GM19238 (cell line): Measurements from ENCODE around the gene PEX19.
"Not testable (repeated sequence)": the region's sequence is repeated elsewhere in the genome, so short reads cannot be mapped to it uniquely, and the experiment has no call there.

Source experiments
- DNase-seq: peaks from one replicate; pipeline ENCODE4 v3.0.0; 2011; ENCODE audit warnings: low spot score; ENCODE audit not compliant: insufficient read length

PEX19 gene, protein sequence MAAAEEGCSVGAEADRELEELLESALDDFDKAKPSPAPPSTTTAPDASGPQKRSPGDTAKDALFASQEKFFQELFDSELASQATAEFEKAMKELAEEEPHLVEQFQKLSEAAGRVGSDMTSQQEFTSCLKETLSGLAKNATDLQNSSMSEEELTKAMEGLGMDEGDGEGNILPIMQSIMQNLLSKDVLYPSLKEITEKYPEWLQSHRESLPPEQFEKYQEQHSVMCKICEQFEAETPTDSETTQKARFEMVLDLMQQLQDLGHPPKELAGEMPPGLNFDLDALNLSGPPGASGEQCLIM

DNA sequence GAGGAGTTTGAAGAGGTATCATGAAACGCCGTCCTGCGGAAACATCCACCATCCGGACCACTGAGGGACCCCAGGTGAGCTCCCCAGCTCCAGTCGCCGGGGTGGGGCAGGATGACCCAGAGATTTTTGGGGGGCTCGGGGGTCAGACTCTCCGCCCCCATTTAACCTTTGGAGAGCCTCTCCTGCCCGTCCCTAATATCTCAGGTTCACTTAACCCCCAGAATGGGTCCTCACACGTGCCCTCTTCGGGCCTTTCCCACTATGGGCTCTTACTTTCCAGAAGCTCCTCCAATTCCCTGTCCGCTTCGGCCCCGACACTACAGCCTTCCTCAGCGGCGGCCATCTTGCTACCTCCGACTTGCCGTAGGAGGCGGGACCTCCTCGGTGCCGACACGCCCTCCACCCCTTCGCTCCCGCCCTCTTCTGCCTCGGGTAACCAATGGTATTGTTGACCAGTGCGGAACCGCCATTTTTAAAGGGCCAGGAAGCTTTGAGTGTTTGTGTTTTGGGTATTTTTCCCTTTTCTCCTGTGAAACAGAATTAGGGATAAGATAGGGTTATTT lies at the start of gene PEX19:
TSS of gene PEX19 (minus strand) at position 352 of the 563 bp plus-strand sequence. CDS start at position 343, 9 bp downstream.
- peak; percentile 89 for DNase-seq

DNA sequence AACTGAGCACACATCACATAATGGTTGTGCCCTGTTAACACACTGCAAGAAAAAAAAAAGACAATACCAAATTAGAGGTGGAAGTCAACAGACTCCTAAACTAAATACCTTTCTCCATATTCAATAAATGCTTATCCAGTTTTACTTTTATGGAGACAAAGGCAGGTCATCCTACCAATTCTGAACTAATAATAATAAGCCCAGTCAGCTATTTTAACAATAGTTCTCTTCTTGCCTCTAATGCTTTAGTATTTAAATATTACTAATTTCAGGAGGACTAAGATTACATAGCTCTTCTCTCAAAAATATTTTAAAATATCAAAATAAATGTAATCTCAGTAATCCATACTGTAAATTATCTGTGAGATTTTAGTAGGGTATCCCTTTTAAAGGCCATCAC lies 47.6 kb upstream of the PEX19 start:
- DNase-seq, result no peak

DNA sequence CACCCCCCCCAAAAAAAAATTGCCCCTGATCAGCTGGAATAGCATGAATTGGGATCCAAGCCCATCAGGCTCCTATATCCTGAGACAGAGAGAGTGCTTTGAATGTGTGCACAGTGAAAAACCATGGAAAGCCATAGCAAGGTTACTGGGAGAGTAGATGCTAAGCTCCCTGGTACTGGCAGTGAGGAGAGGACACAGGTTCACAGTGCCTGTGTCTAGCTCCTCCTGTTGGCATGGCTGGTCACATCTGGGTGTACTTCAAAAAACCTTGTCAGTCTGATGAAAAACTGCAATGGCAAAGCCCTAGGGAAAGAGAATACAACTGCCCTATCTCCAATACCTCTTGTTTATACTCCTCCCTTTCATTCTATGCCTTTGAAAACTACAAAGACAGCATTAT lies 45.2 kb upstream of the PEX19 start:
- no peak for DNase-seq

DNA sequence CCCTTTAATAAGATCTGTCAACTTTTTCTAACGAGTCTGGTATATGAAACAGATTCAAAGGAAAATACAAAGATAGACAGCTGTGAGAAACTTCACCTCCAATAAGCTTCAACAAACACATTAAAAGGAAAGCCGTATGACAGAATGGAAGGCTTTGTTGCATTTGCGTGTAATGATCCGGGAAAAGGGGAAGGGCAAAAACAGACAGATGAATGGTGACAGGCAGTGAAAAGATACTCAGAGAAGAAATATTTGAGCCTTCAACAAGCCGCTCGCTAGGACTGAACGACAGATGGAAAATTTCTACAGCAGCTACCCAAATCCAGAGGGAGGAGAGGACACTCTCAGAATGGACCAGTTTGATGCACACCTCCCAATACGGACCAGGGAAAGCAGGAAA lies 43.3 kb upstream of the PEX19 start:
- no peak for DNase-seq

DNA sequence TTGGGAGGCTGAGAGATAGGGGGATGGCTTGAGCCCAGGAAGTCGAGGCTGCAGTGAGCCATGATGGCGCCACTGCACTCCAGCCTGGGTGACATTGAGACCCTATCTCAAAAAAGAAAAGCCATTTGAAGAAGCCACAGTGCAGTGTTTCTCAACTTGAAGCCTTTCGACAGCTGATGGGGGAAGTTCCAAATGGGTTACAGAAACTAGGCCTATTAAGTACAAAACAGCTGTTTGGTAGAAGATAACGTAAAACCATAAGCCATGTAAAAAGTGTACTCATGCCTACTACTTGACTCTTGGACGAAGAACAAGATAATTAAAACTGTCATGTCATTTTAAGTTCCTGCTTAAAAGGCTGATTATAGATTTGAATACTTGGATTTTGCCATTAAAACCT lies 41.5 kb upstream of the PEX19 start:
- DNase-seq, result no peak

DNA sequence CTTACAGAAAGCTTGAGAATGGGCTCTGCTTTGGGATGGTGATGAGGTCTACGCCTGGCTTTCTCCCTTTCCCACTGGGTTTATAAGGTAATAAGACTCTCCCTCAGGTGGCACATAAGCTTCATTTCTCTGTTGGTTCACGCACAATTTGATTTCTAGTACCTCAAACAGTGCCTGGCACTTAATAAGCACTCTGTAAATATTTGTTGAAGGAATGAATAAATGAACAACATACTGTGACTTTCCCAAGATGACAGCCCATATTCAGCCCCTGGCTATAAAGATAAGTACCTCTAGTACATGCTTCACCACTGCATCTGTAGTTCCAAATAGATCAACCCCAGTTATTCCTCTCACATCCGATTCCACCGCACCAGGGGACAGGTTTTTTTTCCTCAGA lies 40.3 kb upstream of the PEX19 start:
- no peak for DNase-seq

DNA sequence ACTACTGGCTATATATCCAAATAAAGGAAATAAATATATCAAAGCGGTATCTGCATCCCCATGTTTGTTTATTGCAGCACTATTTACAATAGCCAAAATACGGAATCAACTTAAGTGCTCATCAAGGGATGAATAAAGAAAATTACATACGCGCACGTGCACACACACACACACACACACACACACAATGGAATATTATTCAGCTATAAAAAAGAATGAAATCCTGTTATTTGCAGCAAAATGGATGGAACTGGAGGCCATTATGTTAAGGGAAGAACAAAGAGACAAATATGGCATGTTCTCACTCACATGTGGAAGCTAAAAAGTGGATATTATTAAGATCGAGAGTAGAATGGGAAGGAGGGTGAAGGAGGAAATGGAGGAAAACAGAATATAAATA lies 37.9 kb upstream of the PEX19 start:
- DNase-seq, result no peak

DNA sequence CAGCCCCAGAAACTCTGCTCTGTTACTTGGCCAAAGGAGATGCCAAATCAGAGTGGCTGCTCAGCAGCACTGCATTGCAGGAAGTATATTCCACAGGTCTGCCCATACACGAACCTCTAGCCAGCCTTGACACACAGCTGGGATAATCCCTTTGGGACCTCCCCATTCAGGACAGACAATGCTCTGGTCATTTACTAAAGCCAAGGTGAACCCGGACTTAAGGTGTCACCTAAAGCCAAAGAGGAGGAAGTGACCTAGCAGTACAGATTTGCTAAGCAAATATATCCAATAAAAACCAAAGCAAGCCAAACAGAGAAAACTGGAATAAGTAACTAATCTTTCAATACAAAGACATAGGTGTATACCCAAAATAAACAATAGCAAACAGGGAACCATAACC lies 30.4 kb upstream of the PEX19 start:
- no peak for DNase-seq

DNA sequence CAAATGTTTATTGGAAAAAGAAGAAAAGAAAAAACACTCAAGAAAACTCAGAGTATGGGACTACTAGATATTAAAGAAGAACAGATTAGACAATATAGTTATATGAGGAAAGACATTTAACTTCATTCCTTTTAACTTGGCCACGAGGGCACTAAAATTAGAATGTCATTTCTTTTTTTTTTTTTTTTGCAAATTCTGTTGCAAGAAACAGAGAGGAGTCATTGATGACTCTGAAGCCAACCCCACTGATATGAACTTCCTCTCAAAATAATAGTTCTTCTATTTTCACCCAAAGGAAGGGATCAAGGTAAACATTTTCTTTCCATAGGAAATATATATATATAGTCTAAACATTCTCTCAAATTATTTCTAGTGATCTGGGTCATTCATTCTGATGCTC lies 24.6 kb upstream of the PEX19 start:
- DNase-seq, result no peak

DNA sequence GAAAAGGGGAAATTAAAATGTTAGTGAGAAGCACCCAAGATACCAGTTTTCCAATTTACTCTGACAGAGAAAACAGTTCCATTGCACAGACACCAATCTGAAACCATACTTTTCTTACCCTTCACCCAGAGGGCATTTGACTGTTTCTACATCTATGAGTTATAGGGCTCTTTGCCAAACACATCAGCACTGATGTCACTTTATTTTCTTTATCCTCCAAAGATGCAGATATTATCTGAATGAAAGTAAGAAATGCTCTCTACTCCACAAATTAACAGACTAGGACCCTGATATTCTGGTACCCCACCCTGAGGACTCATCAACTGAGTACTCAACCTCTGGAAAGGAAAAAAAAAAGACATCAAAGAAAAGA lies 24.2 kb upstream of the PEX19 start:
- DNase-seq, result no peak

DNA sequence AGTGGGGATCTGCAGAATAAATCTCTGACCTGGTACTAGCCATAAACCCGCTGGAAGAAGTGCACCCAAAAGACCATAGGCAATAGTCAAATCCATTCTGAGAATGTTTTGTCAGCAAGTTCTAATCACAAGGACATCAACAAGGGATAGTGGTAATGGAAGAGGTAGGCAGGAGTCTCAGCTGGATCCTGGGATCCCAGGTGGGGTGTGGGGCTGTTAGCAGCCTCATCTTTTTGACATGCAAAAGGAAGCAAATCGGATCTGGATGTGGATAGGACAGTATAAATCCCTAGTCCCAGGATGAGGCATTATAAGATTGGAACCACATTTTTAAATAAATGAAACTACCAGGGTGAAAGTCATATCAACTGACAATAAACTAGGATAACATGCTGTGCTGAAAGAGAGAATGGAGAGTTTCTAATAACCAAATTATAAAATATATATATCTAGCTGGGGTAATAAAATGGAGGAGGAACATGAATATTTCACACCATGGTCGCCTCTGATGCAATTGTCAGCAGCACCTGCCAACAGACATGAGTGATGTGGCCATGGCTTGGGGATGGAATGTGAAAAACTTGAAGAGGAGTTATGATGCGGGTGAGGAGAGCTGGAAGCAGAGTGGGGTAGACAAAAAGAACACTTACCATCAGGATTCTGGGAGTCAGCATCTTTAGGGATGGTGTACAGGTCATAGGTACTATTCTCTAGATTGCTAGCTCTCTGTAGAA lies 23.7 kb upstream of the PEX19 start:
- no peak for DNase-seq

DNA sequence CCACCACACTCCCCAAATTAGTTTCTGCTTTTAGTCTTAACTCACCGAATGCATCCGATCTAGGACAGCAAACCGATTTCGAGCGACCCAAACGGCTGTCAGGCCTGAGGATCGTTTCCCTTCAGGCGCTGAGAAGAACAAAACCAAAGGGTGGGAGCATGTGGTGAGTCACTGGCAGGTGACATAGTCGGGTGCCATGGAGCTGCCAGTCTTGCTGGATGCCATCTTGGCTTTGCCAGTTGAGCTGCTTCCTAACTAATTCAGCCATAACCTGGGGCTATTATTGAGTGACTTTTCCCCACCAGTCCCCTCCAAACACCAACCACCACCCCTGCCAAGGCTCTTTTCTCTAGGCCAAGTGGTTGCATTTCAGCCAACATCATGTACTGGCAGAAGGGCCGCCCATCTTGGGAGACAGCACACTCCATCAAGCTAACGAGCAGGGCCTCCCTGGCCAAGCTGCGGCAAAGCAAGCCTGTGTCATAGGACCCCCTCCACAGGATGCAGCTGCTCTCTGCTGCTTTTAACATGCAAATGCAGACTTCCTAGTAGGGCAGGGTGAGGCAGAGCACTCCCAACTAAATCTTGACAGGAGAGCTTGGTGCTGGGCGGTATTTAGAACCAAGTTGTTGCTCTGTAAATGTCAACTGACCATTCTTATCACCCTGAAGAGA lies 22.3 kb upstream of the PEX19 start:
- no peak for DNase-seq

DNA sequence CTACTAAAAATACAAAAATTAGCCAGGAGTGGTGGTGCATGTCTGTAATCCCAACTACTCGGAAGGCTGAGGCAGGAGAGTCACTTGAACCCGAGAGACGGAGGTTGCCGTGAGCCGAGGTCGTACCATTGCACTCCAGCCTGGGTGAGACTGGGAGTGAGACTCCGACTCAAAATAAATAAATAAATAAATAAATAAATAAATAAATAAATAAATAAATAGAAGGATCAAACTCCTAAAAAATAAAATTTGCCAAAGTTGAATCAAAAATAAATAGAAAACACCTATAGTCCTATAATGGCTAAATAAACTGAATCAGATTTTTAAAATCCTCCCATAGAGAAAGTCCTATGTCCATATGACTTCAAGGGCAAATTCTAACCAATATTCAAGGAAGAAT lies 15.2 kb upstream of the PEX19 start:
- DNase-seq, result no peak

DNA sequence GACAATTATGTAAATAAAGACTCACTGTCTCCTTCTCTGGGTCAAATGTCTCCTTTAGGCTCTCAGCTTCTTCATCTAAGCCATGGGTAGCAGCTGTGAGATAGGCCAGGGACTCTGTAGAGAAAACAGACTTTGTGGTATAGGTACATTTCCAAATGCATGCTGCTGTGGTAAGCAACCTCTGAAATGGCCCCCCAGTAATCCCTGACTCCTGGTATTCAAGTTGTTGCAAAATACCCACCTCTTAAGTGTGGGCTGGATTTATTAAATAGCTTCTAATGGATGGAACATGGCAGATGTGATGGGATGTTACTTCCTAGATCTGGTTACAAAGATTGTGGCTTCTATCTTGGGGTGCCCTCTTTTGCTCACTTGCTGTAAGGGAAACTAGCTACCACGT lies 11.1 kb upstream of the PEX19 start:
- no peak for DNase-seq

DNA sequence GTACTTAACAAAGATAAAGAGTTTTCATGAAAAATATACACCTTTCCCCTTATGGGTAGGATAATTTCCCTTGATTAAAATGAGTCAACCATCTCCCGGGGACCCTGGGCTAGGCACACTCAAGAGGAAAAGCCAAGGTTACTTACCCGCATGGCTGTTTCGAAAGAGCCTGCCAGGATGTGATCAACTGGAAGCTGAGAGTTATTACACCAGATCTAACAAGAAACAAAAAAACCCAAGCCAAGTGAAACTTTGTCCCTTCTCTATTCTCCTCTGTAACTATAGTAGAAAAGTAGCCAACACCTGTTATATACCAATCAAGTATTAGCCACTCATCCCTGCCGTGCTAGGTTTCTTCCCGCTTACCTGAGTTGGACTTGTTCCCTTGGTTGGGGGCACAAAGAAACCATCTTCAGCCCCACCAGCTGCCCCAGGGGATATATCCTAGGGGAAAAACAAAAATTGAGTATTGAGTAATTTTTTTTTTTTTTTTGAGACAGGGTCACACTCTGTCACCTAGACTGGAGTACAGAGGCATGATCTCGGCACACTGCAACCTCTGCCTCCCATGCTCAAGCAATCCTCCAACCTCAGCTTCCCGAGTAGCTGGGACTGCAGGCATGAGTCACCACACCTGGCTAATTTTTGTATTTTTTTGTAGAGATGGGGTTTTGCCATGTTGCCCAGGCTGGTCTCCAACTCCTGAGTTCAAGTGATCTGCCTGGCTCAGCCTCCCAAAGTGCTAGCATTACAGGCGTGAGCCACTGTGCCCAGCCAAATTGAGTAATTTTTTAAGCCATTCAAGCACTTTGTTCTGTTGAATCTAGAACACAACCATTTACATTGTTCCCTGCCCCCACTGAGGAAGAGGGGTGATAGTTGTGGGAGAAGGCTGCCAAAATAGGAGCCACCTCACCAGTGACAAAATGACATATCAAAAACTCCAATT lies 8.4 kb upstream of the PEX19 start:
- DNase-seq, result no peak

DNA sequence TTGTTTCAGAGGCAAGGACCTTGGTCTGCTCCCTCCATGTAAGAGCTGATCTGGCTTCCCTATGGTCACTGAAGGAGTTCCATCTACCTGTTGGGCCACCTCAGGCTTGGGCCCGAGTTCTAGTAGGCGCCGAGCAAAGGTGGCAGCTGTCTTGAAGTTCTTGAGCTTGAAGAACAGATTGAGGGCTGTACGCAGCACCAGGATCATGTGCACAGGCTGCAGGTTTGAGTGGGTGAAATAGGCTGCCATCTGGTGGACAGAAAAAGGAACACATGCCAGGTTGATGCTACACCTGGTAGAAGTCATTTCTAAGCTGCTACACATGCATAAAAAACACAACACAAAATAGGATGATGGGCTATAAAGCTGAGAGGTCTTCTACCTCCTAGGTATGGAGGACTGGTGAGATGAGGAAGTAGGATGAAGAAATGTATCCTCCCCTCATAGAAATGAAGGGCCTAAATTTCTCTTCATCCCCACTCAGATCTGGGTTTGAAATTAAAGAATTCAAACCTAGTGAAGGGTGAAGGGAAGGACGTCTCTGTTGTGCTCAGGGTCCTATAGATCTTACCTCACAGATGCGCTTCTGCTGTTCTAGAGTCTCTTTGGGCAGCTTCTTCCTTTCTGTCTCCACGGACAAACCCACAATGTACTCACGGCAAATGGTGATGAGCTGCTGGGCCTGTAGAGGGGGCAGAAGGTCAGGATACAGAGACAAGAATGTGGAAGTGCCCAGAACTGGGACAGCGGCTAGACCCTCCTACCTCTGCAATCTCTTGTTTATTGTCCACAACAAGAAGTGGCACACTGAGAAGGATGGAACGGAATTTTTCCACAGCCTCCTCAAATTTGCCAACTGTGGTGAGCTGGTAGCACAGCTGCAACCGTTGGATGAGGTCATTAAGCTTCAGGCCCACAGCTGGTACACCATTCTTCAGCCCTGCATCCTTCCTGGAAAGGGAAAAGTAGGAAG lies 6.6 kb upstream of the PEX19 start:
- peak; percentile 46 for DNase-seq

DNA sequence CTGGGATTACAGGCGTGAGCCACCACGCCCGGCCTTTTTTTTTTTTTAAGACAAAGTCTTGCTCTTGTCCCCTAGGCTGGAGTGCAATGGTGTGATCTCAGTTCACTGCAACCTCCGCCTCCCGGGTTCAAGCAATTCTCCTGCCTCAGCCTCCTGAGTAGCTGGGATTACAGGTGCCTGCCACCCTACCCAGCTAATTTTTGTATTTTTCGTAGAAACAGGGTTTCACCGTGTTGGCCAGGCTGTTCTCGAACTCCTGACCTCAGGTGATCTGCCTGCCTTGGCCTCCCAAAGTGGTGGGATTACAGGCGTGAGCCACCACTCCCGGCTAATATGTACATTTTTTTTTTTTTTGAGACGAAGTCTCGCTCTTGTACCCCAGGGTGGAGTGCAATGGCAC lies 2.8 kb upstream of the PEX19 start:
- DNase-seq, result not testable (repeated sequence)

DNA sequence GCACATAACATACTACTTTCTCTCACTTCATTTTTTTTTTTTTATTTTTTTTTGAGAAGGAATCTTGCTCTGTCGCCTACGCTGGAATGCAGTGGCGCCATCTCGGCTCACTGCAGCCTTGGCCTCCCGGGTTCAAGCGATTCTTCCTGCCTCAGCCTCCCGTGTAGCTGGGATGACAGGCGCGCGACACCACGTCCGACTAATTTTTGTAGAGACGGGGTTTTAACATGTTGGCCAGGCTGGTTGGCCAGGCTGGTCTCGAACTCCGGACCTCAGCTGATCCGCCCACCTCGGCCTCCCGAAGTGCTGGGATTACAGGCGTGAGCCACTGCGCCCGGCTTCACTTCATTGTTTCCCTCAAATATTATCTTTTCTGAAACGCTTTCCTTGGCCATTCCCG lies 573 bp upstream of the PEX19 start:
- no peak for DNase-seq

DNA sequence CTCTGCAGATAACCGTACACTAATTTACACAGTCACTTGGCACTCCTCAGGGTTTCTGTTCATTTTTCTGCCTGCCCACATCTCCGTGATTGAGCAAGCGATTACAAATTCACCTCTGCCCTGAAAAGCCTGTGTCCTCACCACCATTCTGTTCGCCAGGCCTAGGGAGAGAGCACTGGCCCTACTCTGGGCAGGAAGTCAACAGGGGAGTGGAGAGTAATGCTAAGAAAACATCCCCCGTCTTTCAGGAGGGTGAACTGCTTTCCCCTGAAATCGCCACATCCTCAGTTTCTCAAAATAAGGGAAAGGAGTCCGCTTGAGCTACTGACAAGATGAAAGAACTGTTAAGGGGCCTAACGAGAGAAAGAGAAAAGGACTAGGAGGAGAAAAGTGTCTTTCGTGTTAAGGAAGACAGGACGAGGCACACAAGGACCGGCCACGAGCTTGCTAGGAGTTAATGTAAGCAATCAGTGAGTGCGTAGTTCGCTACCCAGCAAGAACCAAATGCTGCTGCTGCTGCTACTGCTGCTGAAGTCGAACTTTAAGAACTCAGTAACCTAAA lies 632 bp downstream of the PEX19 start:
- DNase-seq, result peak; percentile 10

DNA sequence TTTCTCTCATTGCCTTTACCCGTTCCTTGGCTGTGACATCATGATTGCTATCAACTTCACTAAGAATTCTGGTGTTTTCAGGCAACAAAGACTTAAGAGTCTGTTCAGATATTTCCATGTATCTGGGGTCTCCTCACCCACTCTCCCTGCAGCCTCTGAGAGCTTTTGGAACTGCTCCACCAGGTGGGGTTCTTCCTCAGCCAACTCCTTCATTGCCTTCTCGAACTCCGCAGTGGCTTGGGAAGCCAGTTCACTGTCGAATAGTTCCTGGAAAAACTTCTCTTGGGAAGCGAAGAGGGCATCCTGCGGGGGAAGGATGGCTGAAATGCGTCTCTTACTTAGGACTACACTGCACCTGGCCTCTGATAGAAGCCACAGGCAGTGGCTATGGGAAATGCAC lies 2.1 kb downstream of the PEX19 start:
- DNase-seq, result no peak
